GM23338 (cell line): ENCODE measurements around the gene TAF1L. TPM values are rescaled to one million over a fixed set of nuclear protein-coding genes. Genes with fewer than 3 reads are reported as not detected.

ENCODE experiments used
- CREB1 ChIP-seq: fragments of 250-450 bp; sonication (Bioruptor Pico); IDR thresholded peaks from 2 replicates; pipeline ENCODE4 v1.5.0; 2020; ENCODE audit warnings: low read depth, mild to moderate bottlenecking, moderate library complexity
- NANOG ChIP-seq: IDR thresholded peaks from 2 replicates; pipeline ENCODE4 v1.6.1; 2016; ENCODE audit warnings: antibody characterized with exemption, borderline replicate concordance
- STAT1 ChIP-seq: IDR thresholded peaks from one replicate; pipeline ENCODE4 v1.6.1; 2016; ENCODE audit warnings: antibody characterized with exemption; ENCODE audit not compliant: unreplicated experiment
- polyA plus RNA-seq: library from polyadenylated mRNA; unstranded; fragments of >200 nt; fragmentation: Nextera tagmentation; extraction: Ambion mirVana; gene quantifications from 2 replicates; pipeline ENCODE4 v1.2.1, GENCODE V29; 2016
- total RNA-seq: library from RNA; depleted of rRNA; stranded (reverse); fragments of >200 nt; shearing (Covaris generic); gene quantifications from 2 replicates; pipeline ENCODE4 v1.2.3, GENCODE V29; 2014
- TF ChIP-seq, protein P1 (sequence below): fragments of 250-450 bp; sonication (Bioruptor Pico); IDR thresholded peaks from 2 replicates; pipeline ENCODE4 v1.5.0; 2020; ENCODE audit warnings: mild to moderate bottlenecking, moderate library complexity
- TF ChIP-seq, protein P2 (sequence below): IDR thresholded peaks from one replicate; pipeline ENCODE4 v1.6.1; 2018; ENCODE audit warnings: antibody characterized with exemption; ENCODE audit not compliant: unreplicated experiment

The TAF1L gene
- total and polyA plus RNA-seq, 2 experiments from 2014 or later, result 0.07 TPM; not detected in 1

DNA sequence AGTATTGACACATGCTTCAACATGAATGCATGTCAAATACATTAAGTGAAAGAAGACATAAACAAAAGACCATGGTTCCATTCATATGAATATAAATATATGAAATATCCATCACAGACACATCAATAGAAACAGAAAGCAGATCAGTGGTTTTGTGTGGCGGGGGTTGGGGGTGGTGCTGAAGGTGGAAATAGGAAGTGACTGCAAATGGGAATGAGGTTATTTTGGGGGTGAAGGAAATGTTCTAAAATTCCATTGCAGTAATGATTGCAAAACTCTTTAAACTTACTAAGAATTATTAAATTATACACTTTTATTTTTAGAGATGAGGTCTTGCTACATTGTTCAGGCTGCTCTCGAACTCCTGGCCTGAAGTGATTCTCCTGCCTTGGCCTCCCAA, 28.7 kb downstream of the TAF1L start (continued):
- TF ChIP-seq, protein P1, sequence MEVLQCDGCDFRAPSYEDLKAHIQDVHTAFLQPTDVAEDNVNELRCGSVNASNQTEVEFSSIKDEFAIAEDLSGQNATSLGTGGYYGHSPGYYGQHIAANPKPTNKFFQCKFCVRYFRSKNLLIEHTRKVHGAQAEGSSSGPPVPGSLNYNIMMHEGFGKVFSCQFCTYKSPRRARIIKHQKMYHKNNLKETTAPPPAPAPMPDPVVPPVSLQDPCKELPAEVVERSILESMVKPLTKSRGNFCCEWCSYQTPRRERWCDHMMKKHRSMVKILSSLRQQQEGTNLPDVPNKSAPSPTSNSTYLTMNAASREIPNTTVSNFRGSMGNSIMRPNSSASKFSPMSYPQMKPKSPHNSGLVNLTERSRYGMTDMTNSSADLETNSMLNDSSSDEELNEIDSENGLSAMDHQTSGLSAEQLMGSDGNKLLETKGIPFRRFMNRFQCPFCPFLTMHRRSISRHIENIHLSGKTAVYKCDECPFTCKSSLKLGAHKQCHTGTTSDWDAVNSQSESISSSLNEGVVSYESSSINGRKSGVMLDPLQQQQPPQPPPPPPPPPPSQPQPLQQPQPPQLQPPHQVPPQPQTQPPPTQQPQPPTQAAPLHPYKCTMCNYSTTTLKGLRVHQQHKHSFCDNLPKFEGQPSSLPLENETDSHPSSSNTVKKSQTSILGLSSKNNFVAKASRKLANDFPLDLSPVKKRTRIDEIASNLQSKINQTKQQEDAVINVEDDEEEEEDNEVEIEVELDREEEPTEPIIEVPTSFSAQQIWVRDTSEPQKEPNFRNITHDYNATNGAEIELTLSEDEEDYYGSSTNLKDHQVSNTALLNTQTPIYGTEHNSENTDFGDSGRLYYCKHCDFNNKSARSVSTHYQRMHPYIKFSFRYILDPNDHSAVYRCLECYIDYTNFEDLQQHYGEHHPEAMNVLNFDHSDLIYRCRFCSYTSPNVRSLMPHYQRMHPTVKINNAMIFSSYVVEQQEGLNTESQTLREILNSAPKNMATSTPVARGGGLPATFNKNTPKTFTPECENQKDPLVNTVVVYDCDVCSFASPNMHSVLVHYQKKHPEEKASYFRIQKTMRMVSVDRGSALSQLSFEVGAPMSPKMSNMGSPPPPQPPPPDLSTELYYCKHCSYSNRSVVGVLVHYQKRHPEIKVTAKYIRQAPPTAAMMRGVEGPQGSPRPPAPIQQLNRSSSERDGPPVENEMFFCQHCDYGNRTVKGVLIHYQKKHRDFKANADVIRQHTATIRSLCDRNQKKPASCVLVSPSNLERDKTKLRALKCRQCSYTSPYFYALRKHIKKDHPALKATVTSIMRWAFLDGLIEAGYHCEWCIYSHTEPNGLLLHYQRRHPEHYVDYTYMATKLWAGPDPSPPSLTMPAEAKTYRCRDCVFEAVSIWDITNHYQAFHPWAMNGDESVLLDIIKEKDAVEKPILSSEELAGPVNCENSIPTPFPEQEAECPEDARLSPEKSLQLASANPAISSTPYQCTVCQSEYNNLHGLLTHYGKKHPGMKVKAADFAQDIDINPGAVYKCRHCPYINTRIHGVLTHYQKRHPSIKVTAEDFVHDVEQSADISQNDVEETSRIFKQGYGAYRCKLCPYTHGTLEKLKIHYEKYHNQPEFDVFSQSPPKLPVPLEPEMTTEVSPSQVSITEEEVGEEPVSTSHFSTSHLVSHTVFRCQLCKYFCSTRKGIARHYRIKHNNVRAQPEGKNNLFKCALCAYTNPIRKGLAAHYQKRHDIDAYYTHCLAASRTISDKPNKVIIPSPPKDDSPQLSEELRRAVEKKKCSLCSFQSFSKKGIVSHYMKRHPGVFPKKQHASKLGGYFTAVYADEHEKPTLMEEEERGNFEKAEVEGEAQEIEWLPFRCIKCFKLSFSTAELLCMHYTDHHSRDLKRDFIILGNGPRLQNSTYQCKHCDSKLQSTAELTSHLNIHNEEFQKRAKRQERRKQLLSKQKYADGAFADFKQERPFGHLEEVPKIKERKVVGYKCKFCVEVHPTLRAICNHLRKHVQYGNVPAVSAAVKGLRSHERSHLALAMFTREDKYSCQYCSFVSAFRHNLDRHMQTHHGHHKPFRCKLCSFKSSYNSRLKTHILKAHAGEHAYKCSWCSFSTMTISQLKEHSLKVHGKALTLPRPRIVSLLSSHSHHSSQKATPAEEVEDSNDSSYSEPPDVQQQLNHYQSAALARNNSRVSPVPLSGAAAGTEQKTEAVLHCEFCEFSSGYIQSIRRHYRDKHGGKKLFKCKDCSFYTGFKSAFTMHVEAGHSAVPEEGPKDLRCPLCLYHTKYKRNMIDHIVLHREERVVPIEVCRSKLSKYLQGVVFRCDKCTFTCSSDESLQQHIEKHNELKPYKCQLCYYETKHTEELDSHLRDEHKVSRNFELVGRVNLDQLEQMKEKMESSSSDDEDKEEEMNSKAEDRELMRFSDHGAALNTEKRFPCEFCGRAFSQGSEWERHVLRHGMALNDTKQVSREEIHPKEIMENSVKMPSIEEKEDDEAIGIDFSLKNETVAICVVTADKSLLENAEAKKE (CRISPR knock-in tag), result no peak
- TF ChIP-seq STAT1 (no peak), CREB1 (no peak), NANOG (no peak)
- TF ChIP-seq, protein P2, sequence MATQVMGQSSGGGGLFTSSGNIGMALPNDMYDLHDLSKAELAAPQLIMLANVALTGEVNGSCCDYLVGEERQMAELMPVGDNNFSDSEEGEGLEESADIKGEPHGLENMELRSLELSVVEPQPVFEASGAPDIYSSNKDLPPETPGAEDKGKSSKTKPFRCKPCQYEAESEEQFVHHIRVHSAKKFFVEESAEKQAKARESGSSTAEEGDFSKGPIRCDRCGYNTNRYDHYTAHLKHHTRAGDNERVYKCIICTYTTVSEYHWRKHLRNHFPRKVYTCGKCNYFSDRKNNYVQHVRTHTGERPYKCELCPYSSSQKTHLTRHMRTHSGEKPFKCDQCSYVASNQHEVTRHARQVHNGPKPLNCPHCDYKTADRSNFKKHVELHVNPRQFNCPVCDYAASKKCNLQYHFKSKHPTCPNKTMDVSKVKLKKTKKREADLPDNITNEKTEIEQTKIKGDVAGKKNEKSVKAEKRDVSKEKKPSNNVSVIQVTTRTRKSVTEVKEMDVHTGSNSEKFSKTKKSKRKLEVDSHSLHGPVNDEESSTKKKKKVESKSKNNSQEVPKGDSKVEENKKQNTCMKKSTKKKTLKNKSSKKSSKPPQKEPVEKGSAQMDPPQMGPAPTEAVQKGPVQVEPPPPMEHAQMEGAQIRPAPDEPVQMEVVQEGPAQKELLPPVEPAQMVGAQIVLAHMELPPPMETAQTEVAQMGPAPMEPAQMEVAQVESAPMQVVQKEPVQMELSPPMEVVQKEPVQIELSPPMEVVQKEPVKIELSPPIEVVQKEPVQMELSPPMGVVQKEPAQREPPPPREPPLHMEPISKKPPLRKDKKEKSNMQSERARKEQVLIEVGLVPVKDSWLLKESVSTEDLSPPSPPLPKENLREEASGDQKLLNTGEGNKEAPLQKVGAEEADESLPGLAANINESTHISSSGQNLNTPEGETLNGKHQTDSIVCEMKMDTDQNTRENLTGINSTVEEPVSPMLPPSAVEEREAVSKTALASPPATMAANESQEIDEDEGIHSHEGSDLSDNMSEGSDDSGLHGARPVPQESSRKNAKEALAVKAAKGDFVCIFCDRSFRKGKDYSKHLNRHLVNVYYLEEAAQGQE, result no peak
